Measurements from ENCODE around the gene NFATC1. TPM values are rescaled to one million over a fixed set of nuclear protein-coding genes. Genes with fewer than 3 reads are reported as not detected.

NFATC1 gene
- total RNA-seq, 1 donor from 2014 or later, result 6.1 TPM

DNA sequence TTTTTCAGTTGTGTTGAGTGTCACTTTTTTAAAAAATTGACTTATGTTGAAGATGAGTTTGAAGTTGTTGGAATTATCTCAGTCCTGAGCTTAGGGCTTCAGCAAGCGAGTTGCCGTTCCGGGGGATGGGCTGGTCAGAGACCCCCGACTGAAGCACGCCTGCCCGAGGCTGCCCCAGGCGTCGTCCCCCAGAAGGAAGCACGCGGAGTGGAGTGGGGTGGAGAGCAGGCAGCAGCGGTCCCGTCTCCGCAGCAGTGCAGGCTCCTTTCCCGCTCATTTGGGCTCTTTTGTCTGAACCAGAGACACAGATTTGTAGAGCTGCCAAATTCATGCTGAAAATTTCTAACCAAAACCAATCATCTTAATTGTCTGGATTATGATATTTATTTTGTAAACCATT lies 33.7 kb downstream of the NFATC1 start:
- H3K4me3 Mint-ChIP-seq, result no peak overlapping the region
- no peaks in the 10 kb centered on the region for H3K9me3 Mint-ChIP-seq
- TF ChIP-seq, protein P1, sequence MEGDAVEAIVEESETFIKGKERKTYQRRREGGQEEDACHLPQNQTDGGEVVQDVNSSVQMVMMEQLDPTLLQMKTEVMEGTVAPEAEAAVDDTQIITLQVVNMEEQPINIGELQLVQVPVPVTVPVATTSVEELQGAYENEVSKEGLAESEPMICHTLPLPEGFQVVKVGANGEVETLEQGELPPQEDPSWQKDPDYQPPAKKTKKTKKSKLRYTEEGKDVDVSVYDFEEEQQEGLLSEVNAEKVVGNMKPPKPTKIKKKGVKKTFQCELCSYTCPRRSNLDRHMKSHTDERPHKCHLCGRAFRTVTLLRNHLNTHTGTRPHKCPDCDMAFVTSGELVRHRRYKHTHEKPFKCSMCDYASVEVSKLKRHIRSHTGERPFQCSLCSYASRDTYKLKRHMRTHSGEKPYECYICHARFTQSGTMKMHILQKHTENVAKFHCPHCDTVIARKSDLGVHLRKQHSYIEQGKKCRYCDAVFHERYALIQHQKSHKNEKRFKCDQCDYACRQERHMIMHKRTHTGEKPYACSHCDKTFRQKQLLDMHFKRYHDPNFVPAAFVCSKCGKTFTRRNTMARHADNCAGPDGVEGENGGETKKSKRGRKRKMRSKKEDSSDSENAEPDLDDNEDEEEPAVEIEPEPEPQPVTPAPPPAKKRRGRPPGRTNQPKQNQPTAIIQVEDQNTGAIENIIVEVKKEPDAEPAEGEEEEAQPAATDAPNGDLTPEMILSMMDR (conservative IDR thresholded peaks at IDR 0.05), result no peak
- peaks cover 6% of the 10 kb centered on the region for H3K27me3 Mint-ChIP-seq
- no peak for DNase-seq (ENCODE audit: extremely low spot score, unreplicated experiment)
- H3K27ac Mint-ChIP-seq, result no peak overlapping the region
- peaks cover 13% of the 10 kb centered on the region for H3K4me1 Mint-ChIP-seq (ENCODE audit: unreplicated experiment)
- no peaks in the 10 kb centered on the region for H3K36me3 Mint-ChIP-seq

DNA sequence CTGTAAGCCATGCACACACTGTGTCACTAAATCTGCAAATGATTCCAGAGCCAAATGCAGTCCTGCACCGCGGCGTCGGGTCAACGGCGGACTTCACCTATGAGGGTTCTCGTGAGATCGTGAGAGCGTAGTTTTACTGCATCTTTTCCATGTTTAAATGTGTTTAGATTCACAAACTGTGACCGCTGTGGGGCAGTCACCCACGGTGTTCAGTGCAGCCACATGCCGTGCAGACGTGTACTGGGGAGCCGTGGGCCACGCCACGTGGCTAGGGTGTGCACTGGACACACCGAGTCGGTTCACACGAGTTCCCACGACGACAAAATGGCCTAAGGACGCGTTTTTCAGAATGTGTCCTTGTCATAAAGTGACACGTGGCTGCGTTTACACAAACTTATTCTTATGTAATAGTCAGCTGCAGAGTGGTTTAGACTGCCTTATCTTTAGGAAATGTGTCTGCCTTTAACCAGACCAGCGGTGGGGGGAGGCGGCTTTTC lies 34.1 kb downstream of the NFATC1 start:
- Mint-ChIP-seq H3K9me3 (no peaks in the 10 kb centered on the region), H3K4me1 (ENCODE audit: unreplicated experiment) (peaks cover 8% of the 10 kb centered on the region), H3K27me3 (peaks cover 6% of the 10 kb centered on the region), H3K4me3 (no peak overlapping the region), H3K36me3 (no peaks in the 10 kb centered on the region), H3K27ac (no peak overlapping the region)
- no peak for DNase-seq (ENCODE audit: extremely low spot score, unreplicated experiment)
- TF ChIP-seq, protein P1 (conservative IDR thresholded peaks at IDR 0.05), result no peak

DNA sequence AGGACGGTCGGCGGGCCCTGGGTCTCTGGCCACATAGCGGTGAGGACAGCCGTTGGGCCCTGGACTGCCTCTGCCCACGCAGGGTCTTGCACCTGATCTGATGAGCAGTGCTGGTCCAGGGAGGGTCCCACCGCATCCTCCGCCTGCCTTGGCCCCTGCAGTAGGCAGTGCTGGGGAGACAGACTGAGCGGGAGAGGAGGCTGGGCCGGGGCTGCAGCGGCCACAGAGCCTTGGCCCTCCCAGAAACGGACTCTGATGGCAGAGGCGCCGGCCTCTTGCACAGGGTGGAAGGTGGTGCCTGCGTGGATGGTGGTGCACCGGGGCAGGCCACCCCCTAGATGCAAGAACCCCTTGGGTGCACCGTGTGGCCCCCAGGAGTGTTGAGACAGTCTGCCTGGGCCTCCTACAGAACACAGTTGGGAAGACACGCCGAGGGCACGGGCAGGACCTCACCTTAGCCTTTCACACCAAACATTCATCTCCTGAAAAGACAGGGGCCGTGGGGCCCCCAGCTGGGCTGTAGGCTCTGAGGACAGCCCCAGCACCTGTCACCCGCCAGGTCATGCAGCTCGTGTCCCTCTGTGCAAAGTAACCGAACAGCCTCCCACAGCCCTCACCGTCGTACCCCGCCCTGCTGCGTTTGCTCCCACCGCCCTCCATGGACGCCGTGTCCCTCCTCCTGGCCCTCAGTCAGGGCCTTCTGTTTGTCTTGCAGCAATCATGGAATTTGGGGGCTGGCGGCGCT lies 36.8 kb downstream of the NFATC1 start:
- no peaks in the 10 kb centered on the region for H3K27me3 Mint-ChIP-seq
- H3K36me3 Mint-ChIP-seq, result no peaks in the 10 kb centered on the region
- no peak overlapping the region for H3K4me3 Mint-ChIP-seq
- H3K27ac Mint-ChIP-seq, result no peak overlapping the region
- no peaks in the 10 kb centered on the region for H3K4me1 Mint-ChIP-seq (ENCODE audit: unreplicated experiment)
- DNase-seq (ENCODE audit: extremely low spot score, unreplicated experiment), result no peak
- TF ChIP-seq, protein P1 (conservative IDR thresholded peaks at IDR 0.05), result no peak
- H3K9me3 Mint-ChIP-seq, result no peaks in the 10 kb centered on the region

DNA sequence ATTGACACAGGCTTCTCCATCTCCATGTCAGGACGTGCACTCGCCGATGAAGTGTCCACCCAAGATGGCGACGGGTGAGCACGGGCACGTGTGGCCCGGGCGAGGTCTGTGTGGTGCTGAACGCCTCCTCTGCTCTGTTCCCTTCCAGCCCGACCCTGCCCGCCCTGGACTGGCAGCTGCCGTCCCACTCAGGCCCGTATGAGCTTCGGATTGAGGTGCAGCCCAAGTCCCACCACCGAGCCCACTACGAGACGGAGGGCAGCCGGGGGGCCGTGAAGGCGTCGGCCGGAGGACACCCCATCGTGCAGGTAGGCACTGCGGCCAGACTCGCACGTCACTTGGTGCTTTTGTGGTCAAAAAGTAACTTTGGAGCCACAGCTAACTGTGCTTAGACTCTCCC lies 37.7 kb downstream of the NFATC1 start:
- DNase-seq (ENCODE audit: extremely low spot score, unreplicated experiment), result no peak
- Mint-ChIP-seq H3K9me3 (no peaks in the 10 kb centered on the region), H3K4me1 (ENCODE audit: unreplicated experiment) (no peaks in the 10 kb centered on the region)

DNA sequence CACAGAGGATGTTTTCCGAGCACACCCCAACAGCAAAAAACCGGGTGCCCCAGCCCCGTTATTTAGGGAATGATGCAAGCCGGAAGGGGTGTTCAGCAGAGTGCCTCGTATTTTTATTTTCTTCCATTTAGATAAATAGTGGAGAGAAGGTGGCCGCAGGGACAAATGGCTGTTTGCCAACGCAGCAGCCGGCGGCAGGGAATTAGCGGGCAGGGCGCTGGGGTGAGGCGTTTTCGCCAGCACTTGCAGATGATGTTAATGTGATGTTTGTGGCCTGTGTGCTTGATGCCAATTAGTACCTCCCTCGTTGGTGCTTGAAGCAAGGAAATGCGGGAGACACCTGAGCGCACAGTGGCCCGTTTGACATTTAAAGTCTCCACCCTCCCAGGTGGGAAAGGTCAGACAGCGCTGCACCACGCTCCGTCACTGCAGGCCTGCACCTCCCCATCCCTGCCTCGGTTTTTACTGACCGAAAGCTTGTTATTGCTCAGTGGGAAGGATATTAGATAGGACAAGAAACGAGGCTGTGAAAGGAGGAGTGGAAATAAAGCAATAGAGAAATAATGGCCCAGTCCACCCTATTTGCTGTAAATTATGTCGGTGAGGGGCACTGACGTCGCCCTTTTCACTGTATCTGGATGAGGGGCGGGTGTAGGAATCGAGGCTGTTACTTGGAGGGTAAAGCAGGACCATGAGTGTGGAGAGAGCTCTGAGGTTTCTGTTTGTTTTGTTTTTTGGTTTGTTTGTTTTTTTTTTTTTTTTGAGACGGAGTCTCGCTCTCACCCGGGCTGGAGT lies 39.1 kb downstream of the NFATC1 start:
- H3K36me3 Mint-ChIP-seq, result no peaks in the 10 kb centered on the region
- H3K27ac Mint-ChIP-seq, result no peak overlapping the region
- H3K4me1 Mint-ChIP-seq (ENCODE audit: unreplicated experiment), result peaks cover 8% of the 10 kb centered on the region
- DNase-seq (ENCODE audit: extremely low spot score, unreplicated experiment), result no peak
- TF ChIP-seq, protein P1 (conservative IDR thresholded peaks at IDR 0.05), result no peak
- no peaks in the 10 kb centered on the region for H3K27me3 Mint-ChIP-seq
- no peak overlapping the region for H3K4me3 Mint-ChIP-seq
- no peaks in the 10 kb centered on the region for H3K9me3 Mint-ChIP-seq

More for the DNA sequence above, 37.7 kb downstream of the NFATC1 start:
- TF ChIP-seq, protein P1 (conservative IDR thresholded peaks at IDR 0.05), result no peak
- no peaks in the 10 kb centered on the region for H3K36me3 Mint-ChIP-seq
- no peaks in the 10 kb centered on the region for H3K27me3 Mint-ChIP-seq
- H3K27ac Mint-ChIP-seq, result no peak overlapping the region
- H3K4me3 Mint-ChIP-seq, result no peak overlapping the region

Data from type B pancreatic cell (in vitro differentiated cells).